Right cardiac atrium (tissue), 5 donors: ENCODE measurements around the gene TBC1D10A. TPM values are rescaled to one million over a fixed set of nuclear protein-coding genes. Genes with fewer than 3 reads are reported as not detected.
A peak's percentile ranks its signal among the peaks of the same experiment; 100 is the strongest.

Experiments used
- ATAC-seq, 2 donors: fragments of 200-7000 bp; cut with Tn5 transposase; one replicate each; pipeline versions ENCODE4 v1.8.0 to v1.9.1; 2020; ENCODE audit warnings: moderate library complexity in 2 of 2, mild to moderate bottlenecking in 1 of 2
- DNase-seq, 3 donors: peaks; one replicate each; pipeline ENCODE4 v3.0.0-alpha.2; 2020
- H3K27ac ChIP-seq: one replicate; pipeline ENCODE4 v1.5.1; 2013; ENCODE audit warnings: mild to moderate bottlenecking, low read length, control low read depth, moderate library complexity
- H3K27me3 ChIP-seq: one replicate; pipeline ENCODE4 v1.6.1; 2013; ENCODE audit not compliant: control insufficient read depth, insufficient read depth
- H3K4me1 ChIP-seq: one replicate; pipeline ENCODE4 v1.6.1; 2013; ENCODE audit warnings: low read length; ENCODE audit not compliant: control insufficient read depth, insufficient read depth
- H3K4me3 ChIP-seq: one replicate; pipeline ENCODE4 v1.5.1; 2013; ENCODE audit warnings: low read length, control low read depth
- H3K9me3 ChIP-seq: one replicate; pipeline ENCODE4 v1.6.1; 2013; ENCODE audit warnings: low read length; ENCODE audit not compliant: control insufficient read depth
- WGBS: extraction: QIAGEN DNeasy Blood & Tissue Kit; methylation state at CpG from one replicate; pipeline ENCODE4 v1.1.7; 2013; 5-methylcytosine and 5-hydroxymethylcytosine counted together
- intact Hi-C, 4 donors: fragments of 100-400 bp; cut with DNase I; formaldehyde crosslinking; loops; one replicate each; pipeline versions ENCODE4 v1.11.0 to v1.14.0; 2022 to 2023
- polyA plus RNA-seq: library from polyadenylated mRNA; stranded (reverse); fragments of 200-250 nt; gene quantifications from one replicate; pipeline ENCODE4 v1.2.3, GENCODE V29; 2013
- total RNA-seq, 4 donors: library from RNA; stranded (reverse); fragmentation: NEBNext Ultra II Directional; extraction: Animal tissue kit (Norgen Biotek cat#: 25700); gene quantifications; one replicate each; pipeline ENCODE4 v1.2.1, GENCODE V29; 2021
- donor health status: healthy with polysubstance abuse.
- donor health status: DM: no; HTN: yes; CAD: no.
- donor health status: DM: no; HTN: no; CAD: no.
- donor health status: DM: no; HTN: yes; CAD: no; lungs with severe emphysema.
- donor health status: DM: yes; HTN: yes; CAD: no.

The TBC1D10A gene
- total and polyA plus RNA-seq, 5 donors = 5.4 to 9.1 (median 7.9) TPM

DNA sequence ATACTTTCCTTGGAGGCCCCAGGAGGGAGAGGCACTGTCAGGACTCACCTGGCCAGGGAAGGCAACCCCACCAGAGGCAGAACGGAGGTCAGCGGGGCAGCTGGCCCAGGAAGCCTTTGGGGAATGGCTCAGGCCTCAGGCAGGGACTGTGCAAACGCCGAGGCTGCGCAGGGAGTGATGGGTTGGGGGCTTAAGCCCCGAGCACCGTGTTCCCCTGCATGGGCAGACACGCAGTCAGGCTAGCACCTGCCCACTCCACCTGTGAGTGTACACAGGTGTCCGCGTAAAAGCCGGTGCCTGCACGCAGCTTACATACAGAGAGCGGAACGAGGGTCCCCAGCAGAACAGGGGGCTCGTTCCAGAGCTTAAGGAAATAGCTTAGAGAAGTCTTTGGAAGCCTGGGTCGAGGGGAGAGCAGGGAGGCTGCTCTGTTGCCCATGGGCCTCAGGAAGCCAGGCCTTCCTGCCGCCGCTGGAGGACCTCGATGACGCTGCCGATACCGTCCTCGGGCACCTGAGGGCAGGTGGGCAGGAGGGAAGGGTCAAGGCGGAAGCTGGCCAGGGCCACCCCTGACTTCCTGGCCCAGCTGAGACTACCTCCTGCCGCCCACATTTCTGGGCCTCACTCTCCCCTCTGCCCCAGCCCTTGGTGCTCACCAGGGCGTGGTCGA is 41.4 kb downstream of the TBC1D10A start:
- Histone ChIP-seq H3K4me1 (peaks cover 3% of the 10 kb centered on the region), H3K27me3 (no peaks in the 10 kb centered on the region), H3K27ac (no peak overlapping the region), H3K4me3 (no peak overlapping the region), H3K9me3 (no peaks in the 10 kb centered on the region)
- ATAC-seq = no peak
- 90% methylated on average over 27 of the region's 27 CpGs for WGBS
- intact Hi-C loops = loop anchor here (5.0 kb wide), 3 partner anchors 42 to 102 kb away; partner anchors contain the start of genes RNF215 (in 3 of the 4), CCDC157 (in 1 of the 4), SF3A1 (in 1 of the 4) and TBC1D10A (in 1 of the 4)
- DNase-seq = peak in 1 of 3 donors; percentile 47

DNA sequence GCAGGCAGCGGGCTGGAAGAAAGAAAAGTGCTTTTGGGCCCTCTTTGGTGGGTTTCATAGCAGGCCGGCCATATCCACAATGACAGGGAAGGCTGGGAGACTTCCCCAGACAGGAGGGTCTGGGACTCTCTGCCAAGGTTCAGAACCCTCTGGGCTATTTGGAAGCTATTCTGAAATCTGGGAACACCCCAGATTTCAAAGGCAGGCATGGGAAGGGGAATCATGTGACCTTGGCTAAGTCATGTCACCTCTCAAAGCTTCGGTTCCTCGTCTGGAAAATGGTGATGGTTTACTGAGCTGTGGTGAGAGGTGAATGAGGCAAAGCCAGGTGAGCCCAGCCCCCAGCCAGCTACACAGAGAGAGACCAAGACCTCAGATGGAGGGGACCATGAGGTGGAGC is 42.1 kb downstream of the TBC1D10A start:
- Histone ChIP-seq H3K27ac (no peak overlapping the region), H3K9me3 (no peaks in the 10 kb centered on the region), H3K27me3 (no peaks in the 10 kb centered on the region), H3K4me1 (no peaks in the 10 kb centered on the region), H3K4me3 (no peak overlapping the region)
- 90% methylated on average over 4 of the region's 4 CpGs for WGBS
- intact Hi-C loops = loop anchor here (5.0 kb wide), 3 partner anchors 43 to 103 kb away; partner anchors contain the start of genes RNF215 (in 3 of the 4), CCDC157 (in 1 of the 4), SF3A1 (in 1 of the 4) and TBC1D10A (in 1 of the 4)
- peak in 2 of 3 donors; percentile 3 to 16 for DNase-seq
- no peak for ATAC-seq

DNA sequence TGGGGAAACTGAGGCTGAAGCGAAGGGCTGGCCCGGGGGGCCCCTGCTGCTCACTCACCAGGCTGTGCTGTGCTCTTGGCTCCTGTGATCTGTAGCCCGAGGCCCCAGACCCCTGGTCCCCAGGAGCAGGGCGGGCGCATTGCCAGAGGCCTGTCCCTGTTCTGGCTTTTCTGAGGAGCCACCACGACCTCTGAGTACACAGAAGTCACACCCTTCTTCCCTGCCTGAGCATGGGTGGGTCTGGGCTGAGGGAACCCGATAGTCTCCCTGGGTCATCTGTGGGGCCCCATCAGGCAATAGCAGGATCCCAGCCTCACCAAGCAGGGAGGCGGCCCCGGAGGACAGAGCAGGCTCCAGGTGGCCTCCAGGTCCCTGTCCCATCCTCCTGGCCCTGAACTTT is 42.6 kb downstream of the TBC1D10A start:
- Histone ChIP-seq H3K27me3 (no peaks in the 10 kb centered on the region), H3K27ac (no peak overlapping the region), H3K4me3 (no peak overlapping the region), H3K9me3 (no peaks in the 10 kb centered on the region), H3K4me1 (no peaks in the 10 kb centered on the region)
- WGBS = 85% methylated on average over 9 of the region's 9 CpGs
- no peak for ATAC-seq
- DNase-seq = peak in 1 of 3 donors; percentile 64
- intact Hi-C loops = no loop called here

DNA sequence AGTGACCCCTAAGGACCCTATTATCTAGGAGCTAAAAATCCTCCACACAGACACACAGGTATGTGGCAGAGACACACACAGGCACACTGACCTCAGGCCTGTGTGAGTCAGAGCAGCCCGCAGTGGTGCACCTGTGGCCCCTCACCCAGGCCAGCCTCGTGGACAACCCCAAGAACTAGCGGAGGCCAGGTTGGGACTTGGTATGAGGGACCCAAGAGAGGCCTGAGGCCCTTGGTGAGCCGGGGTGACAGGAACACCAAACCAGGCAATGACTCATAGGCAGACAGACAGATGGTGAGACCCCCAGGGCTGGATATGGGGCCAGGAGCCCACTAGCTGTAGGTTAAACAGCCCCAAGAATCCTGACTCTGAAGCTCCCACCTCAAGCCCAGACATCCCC is 43.4 kb downstream of the TBC1D10A start:
- Histone ChIP-seq H3K4me1 (no peaks in the 10 kb centered on the region), H3K27me3 (no peaks in the 10 kb centered on the region), H3K27ac (no peak overlapping the region), H3K4me3 (no peak overlapping the region), H3K9me3 (no peaks in the 10 kb centered on the region)
- DNase-seq = peak in 1 of 3 donors; percentile 23
- no peak for ATAC-seq
- WGBS = 85% methylated on average over 4 of the region's 4 CpGs
- intact Hi-C loops = no loop called here

DNA sequence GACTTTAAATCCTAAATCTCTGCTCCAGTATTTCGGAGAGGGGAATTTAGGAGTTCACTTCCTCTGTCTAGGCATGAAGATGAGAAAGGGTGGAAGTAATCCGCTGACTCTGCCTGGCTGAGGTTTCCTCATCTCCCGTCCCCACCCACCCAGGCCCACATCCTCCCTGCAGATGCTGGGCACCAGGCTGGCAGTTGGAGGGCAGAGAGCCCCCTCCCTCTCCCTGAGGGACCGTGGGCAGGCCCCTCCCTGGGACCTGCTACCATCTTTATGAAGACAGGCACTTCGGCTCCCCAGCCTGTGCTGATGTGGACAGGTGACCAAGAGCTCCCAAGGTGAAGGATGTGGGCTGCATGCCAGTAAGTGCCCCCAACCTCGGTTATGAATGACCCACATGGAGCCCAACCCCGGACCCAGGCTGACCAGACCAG is 44.1 kb downstream of the TBC1D10A start:
- no peak for DNase-seq
- no peak overlapping the region for H3K27ac ChIP-seq
- H3K27me3 ChIP-seq = no peaks in the 10 kb centered on the region
- WGBS = 67% methylated on average over 7 of the region's 7 CpGs
- ATAC-seq = no peak
- intact Hi-C loops = no loop called here
- no peak overlapping the region for H3K4me3 ChIP-seq
- H3K9me3 ChIP-seq = no peaks in the 10 kb centered on the region
- H3K4me1 ChIP-seq = peaks cover 5% of the 10 kb centered on the region

DNA sequence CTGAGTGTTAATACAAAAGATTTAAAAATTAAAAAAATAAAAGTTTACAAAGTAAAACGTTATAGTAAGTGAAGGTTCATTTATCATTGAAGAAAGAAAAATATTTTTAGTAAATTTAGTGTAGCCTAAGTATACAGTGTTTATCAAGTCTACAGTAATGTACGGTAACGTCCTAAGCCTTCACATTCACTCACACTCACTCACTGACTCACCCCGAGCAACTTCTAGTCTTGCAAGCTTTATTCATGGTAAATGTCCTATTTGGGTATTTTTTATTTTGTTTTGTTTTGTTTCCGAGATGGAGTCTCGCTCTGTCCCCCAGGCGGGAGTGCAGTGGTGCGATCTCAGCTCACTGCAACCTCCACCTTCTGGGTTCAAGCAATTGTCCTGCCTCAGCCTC is 46.2 kb downstream of the TBC1D10A start:
- no peak overlapping the region for H3K4me3 ChIP-seq
- intact Hi-C loops = no loop called here
- no peak for DNase-seq
- H3K27me3 ChIP-seq = no peaks in the 10 kb centered on the region
- peaks cover 5% of the 10 kb centered on the region for H3K4me1 ChIP-seq
- no peaks in the 10 kb centered on the region for H3K9me3 ChIP-seq
- no peak for ATAC-seq
- WGBS = 80% methylated on average over 8 of the region's 8 CpGs
- no peak overlapping the region for H3K27ac ChIP-seq

DNA sequence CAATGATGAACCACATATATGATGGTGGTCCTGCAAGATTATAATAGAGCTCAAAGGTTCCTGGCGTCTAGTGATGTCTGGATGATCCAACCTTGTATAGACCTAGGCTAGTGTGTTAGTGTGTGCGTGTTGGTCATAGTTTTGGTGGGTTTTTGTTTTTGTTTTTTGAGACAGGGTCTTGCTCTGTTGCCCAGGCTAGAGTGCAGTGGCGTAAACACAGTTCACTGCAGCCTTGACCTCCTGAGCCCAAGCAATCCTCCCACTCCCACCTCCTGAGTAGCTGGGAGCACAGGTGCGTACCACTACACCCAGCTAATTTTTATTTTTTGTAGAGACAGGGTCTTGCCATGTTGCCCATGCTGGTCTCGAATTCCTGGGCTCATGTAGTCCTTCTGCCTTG is 46.8 kb downstream of the TBC1D10A start:
- H3K27me3 ChIP-seq = no peaks in the 10 kb centered on the region
- peaks cover 5% of the 10 kb centered on the region for H3K4me1 ChIP-seq
- H3K4me3 ChIP-seq = no peak overlapping the region
- no peak for DNase-seq
- no peak for ATAC-seq
- H3K9me3 ChIP-seq = no peaks in the 10 kb centered on the region
- WGBS = 92% methylated on average over 5 of the region's 5 CpGs
- intact Hi-C loops = no loop called here
- H3K27ac ChIP-seq = no peak overlapping the region

DNA sequence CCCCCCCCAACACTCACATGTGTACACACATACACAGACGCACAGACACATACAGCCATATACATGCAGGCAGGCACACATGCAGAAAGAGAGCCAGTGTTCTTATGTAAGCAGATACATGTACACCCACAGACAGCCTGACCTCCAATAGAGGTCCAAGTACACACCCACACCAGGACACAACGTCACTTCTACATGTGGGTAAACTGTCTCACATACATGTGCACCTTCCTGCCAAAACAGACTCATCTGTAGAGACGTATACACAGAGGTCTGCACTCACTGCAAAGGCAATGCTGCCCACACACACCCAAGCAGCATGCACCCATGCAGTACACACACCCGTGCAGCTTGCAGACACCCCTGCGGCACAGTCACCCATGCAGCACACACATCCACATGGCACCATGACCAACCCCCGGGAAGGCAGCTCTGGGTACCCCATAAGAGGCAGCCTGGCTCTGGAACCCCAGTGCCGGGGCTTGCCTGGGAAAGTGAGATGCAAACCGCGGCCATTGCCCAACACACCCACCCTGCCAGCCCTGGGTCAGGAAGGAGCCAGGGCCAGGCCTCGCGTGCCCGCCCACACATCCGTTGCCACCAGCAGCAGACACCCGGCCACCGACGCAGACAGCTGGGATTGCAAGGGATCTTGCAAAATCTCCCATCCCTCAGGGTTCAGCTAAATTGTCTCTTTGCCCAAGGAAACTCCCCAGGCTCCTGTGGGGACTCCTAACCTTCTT is 47.5 kb downstream of the TBC1D10A start:
- H3K4me1 ChIP-seq = peaks cover 5% of the 10 kb centered on the region

DNA sequence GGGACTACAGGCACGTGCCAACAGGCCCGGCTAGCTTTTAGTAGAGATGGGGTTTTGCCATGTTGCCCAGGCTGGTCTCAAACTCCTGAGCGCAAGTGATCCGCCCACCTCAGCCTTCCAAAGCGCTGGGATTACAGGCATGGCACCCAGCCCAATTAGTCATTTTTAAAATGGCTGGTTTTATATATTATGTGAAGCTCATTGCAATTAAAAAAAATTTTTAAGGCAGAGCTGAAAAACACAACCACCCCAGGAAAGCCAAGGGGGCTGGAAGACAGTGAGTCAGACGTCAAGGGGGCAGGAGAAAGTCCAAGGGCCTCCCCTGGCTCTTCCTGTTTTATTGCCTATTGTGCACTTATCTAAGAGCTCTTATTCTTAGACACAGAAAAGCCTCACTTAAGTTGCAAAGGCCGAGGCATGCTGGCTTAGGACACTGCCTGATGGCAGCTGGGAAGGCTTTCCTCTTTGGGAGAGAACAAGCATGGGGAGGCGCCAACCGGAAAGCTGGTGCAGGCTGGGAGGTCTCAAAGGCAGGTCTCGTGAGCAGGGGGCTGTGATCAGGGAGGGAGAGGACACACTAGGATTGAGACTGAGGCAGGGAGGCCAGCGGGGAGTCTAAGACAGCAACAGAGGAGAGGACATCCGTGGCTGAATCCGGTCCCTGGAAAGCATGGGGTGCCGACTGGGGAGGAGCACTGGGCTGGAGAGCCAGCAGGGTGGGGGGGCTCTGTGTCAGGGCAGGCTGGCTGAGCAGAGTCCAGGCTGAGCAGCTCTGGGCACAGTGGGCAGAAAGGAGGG is 49.0 kb downstream of the TBC1D10A start:
- H3K4me3 ChIP-seq = no peak overlapping the region
- peak; percentile 62 to 82 (median 81) for DNase-seq

More for the DNA sequence above, 47.5 kb downstream of the TBC1D10A start:
- 59% methylated on average over 16 of the region's 16 CpGs for WGBS
- no peak overlapping the region for H3K27ac ChIP-seq
- H3K27me3 ChIP-seq = no peaks in the 10 kb centered on the region
- H3K4me3 ChIP-seq = no peak overlapping the region
- intact Hi-C loops = no loop called here
- ATAC-seq (peak; percentile 8 to 29), DNase-seq (peak; percentile 70 to 86 (median 81))
- no peaks in the 10 kb centered on the region for H3K9me3 ChIP-seq

DNA sequence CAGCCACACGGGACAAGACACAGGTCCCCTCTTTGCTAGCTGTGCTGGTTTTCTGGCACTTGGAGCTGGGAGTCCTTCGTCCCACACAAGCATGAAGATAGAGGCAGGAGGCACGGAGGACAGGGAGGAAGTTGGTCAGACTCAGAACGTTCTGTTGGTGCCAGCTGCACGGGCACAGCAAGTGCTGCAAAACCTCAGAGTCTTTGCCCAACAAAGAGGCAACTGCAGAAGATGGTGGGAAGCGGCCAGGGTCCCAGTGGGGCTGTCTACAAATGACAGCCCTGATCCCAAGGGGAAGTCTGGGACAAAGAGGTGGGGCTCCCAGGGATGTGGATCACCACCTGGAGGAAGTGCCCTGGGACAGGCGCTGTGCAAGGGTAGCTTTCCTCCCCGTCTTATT is 50.7 kb downstream of the TBC1D10A start:
- Histone ChIP-seq H3K4me1 (peaks cover 5% of the 10 kb centered on the region), H3K4me3 (no peak overlapping the region), H3K9me3 (no peaks in the 10 kb centered on the region), H3K27me3 (no peaks in the 10 kb centered on the region), H3K27ac (no peak overlapping the region)
- ATAC-seq (no peak), DNase-seq (no peak)
- intact Hi-C loops = no loop called here
- 71% methylated on average over 8 of the region's 8 CpGs for WGBS

More for the DNA sequence above, 49.0 kb downstream of the TBC1D10A start:
- WGBS = 35% methylated on average over 14 of the region's 14 CpGs
- no peaks in the 10 kb centered on the region for H3K27me3 ChIP-seq
- H3K27ac ChIP-seq = peak overlapping the region; percentile 22
- peaks cover 5% of the 10 kb centered on the region for H3K4me1 ChIP-seq
- intact Hi-C loops = no loop called here
- peak; percentile 74 to 85 for ATAC-seq
- H3K9me3 ChIP-seq = no peaks in the 10 kb centered on the region
